HepG2 (cell line): Measurements from ENCODE around the gene HPCAL1. TPM values are rescaled to one million over a fixed set of nuclear protein-coding genes. Genes with fewer than 3 reads are reported as not detected.

Experiments used
- ATF7 ChIP-seq, 2 experiments: fragments of 450-650 bp in 1 of 2; sonication (generic) in 1 of 2; formaldehyde crosslinking in 1 of 2; IDR thresholded peaks; 2 replicates each; pipeline versions ENCODE4 v1.4.0 to v1.6.1; 2016 to 2020; ENCODE audit warnings: antibody characterized with exemption in 1 of 2, mild to moderate bottlenecking in 1 of 2, missing genetic modification reagents in 1 of 2
- CCDC6 ChIP-seq: sonication (generic); formaldehyde crosslinking; IDR thresholded peaks from 2 replicates; pipeline ENCODE4 v1.8.1; 2022; ENCODE audit warnings: mild to moderate bottlenecking, missing genetic modification reagents, moderate library complexity
- ELF1 ChIP-seq: sonication (generic); formaldehyde crosslinking; IDR thresholded peaks from 2 replicates; pipeline ENCODE4 v1.4.0; 2020; ENCODE audit warnings: missing genetic modification reagents
- PRMT3 ChIP-seq: sonication (generic); formaldehyde crosslinking; IDR thresholded peaks from 2 replicates; pipeline ENCODE4 v1.8.1; 2022; ENCODE audit warnings: low read depth, mild to moderate bottlenecking, moderate library complexity, missing genetic modification reagents, borderline replicate concordance
- REL ChIP-seq: sonication (generic); formaldehyde crosslinking; conservative IDR thresholded peaks from 2 replicates; pipeline ENCODE4 v1.8.0; 2022; ENCODE audit warnings: mild to moderate bottlenecking, missing genetic modification reagents, moderate library complexity
- RNF2 ChIP-seq: fragments of 450-650 bp; conservative IDR thresholded peaks from 2 replicates; pipeline ENCODE4 v1.6.1; 2016; ENCODE audit warnings: low read depth
- SRY ChIP-seq: sonication (generic); formaldehyde crosslinking; IDR thresholded peaks from 2 replicates; pipeline ENCODE4 v1.8.0; 2022; ENCODE audit warnings: mild to moderate bottlenecking, missing genetic modification reagents
- TCF12 ChIP-seq, 2 experiments: fragments of 450-650 bp in 1 of 2; sonication (generic) in 1 of 2; formaldehyde crosslinking in 1 of 2; IDR thresholded peaks; 2 replicates each; pipeline versions ENCODE4 v1.6.1 to v1.8.0; 2017 to 2022; ENCODE audit warnings: antibody characterized with exemption in 1 of 2, mild to moderate bottlenecking in 1 of 2, missing genetic modification reagents in 1 of 2, moderate library complexity in 1 of 2
- UBTF ChIP-seq: sonication (generic); formaldehyde crosslinking; IDR thresholded peaks from 2 replicates; pipeline ENCODE4 v1.4.0; 2020; ENCODE audit warnings: mild to moderate bottlenecking, missing genetic modification reagents
- YEATS4 ChIP-seq: sonication (generic); formaldehyde crosslinking; IDR thresholded peaks from 2 replicates; pipeline ENCODE4 v1.4.0; 2020; ENCODE audit warnings: missing genetic modification reagents, borderline replicate concordance
- ZBTB40 ChIP-seq, 2 experiments: fragments of 450-650 bp in 1 of 2; sonication (generic) in 1 of 2; formaldehyde crosslinking in 1 of 2; IDR thresholded peaks; 2 replicates each; pipeline versions ENCODE4 v1.6.1 to v1.8.0; 2016 to 2022; ENCODE audit warnings: antibody characterized with exemption in 1 of 2, mild to moderate bottlenecking in 1 of 2, missing genetic modification reagents in 1 of 2
- ZNF225 ChIP-seq: sonication (generic); formaldehyde crosslinking; IDR thresholded peaks from 2 replicates; pipeline ENCODE4 v1.4.0; 2020; ENCODE audit warnings: mild to moderate bottlenecking, missing genetic modification reagents
- ZNF281 ChIP-seq: sonication (generic); formaldehyde crosslinking; IDR thresholded peaks from 2 replicates; pipeline ENCODE4 v1.4.0; 2020; ENCODE audit warnings: missing genetic modification reagents, borderline replicate concordance
- polyA plus RNA-seq, 8 experiments: library from polyadenylated mRNA; depleted of rRNA in 3 of 8; stranded (reverse) in 7 of 8; unstranded in 1 of 8; fragments of >200 nt; fragmentation: Illumina TruSeq in 4 of 8; extraction: Trizol in 4 of 8; gene quantifications; 2 replicates each; pipeline versions ENCODE4 v1.2.1 to v1.2.3, GENCODE V29; 2011 to 2016; ENCODE audit warnings: low read depth in 4 of 8, missing spikeins in 1 of 8, mixed read lengths in 1 of 8; ENCODE audit not compliant: insufficient read depth in 1 of 8
- total RNA-seq, 5 experiments: library from RNA; depleted of rRNA; stranded (reverse); fragments of >200 nt; fragmentation: Illumina TruSeq; extraction: Trizol; gene quantifications; 2 replicates each; pipeline ENCODE4 v1.2.3, GENCODE V29; 2016; ENCODE audit warnings: low read depth in 1 of 5

Gene HPCAL1
- total and polyA plus RNA-seq, 2 of the 13 experiments (the other 11 are each of a cell fraction or from before 2014, with no cell fraction given): 29.5 to 29.9 TPM

- TF ChIP-seq ZNF225 (peak; percentile 76; the same call in 1 of the 2 replicates), YEATS4 (CRISPR knock-in tag) (no peak), ELF1 (CRISPR knock-in tag) (peak; percentile 44; the same call in 1 of the 2 replicates), UBTF (CRISPR knock-in tag) (peak; percentile 51; the same call in 1 of the 2 replicates), ZNF281 (peak; percentile 69; the same call in 1 of the 2 replicates), RNF2 (peak; percentile 33), TCF12 (IDR thresholded peaks at IDR 0.05) (no peak), TCF12 (CRISPR knock-in tag; IDR thresholded peaks at IDR 0.05) (no peak), ZBTB40 (IDR thresholded peaks at IDR 0.05) (no peak), ZBTB40 (CRISPR knock-in tag; IDR thresholded peaks at IDR 0.05) (peak; percentile 85), ATF7 (IDR thresholded peaks at IDR 0.05) (no peak), ATF7 (CRISPR knock-in tag; IDR thresholded peaks at IDR 0.05) (peak; percentile 78; the same call in 1 of the 2 replicates), REL (CRISPR knock-in tag) (peak; percentile 72; the same call in 1 of the 2 replicates), CCDC6 (CRISPR knock-in tag) (no peak), SRY (CRISPR knock-in tag) (no peak), PRMT3 (peak; percentile 5; the same call in 1 of the 2 replicates)
Measured at GRCh38 chr2:10285556-10286198, 17.0 kb upstream of the HPCAL1 start (continued).
